Panc1 (cell line): ENCODE data around the gene CCR2.

ENCODE experiments used
- POLR2AphosphoS5 ChIP-seq: IDR thresholded peaks from 2 replicates; pipeline ENCODE4 v1.6.1; 2012; ENCODE audit warnings: mild to moderate bottlenecking, low read depth, low read length, moderate library complexity
- TF ChIP-seq, protein P1 (sequence below): fragments of 450-650 bp; IDR thresholded peaks from 2 replicates; pipeline ENCODE4 v1.5.1; 2017; ENCODE audit warnings: mild to moderate bottlenecking
- TF ChIP-seq, protein P2 (sequence below), 2 experiments: IDR thresholded peaks; 2 replicates each; pipeline ENCODE4 v1.6.1; 2011 to 2012; ENCODE audit warnings: low read depth in 2 of 2, control low read depth in 1 of 2, low read length in 1 of 2, mild to moderate bottlenecking in 1 of 2, moderate library complexity in 1 of 2; ENCODE audit not compliant: insufficient read depth in 1 of 2

DNA sequence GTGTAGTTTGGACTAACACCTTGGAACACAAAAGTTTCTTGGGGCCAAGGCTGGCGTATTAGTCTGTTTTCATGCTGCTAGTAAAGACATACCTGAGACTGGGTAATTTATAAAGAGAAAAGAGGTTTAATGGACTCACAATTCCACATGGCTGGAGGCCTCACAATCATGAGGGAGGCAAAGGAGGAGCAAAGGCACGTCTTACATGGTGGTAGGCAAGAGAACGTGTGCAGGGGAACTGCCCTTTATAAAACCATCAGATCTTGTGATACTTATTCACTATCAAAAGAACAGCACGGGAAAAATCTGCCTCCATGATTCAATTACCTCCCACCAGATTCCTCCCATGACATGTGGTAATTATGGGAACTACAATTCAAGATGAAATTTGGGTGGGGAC lies 9.4 kb upstream of the CCR2 start:
- TF ChIP-seq, protein P1, sequence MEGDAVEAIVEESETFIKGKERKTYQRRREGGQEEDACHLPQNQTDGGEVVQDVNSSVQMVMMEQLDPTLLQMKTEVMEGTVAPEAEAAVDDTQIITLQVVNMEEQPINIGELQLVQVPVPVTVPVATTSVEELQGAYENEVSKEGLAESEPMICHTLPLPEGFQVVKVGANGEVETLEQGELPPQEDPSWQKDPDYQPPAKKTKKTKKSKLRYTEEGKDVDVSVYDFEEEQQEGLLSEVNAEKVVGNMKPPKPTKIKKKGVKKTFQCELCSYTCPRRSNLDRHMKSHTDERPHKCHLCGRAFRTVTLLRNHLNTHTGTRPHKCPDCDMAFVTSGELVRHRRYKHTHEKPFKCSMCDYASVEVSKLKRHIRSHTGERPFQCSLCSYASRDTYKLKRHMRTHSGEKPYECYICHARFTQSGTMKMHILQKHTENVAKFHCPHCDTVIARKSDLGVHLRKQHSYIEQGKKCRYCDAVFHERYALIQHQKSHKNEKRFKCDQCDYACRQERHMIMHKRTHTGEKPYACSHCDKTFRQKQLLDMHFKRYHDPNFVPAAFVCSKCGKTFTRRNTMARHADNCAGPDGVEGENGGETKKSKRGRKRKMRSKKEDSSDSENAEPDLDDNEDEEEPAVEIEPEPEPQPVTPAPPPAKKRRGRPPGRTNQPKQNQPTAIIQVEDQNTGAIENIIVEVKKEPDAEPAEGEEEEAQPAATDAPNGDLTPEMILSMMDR: no peak
- TF ChIP-seq, protein P2, sequence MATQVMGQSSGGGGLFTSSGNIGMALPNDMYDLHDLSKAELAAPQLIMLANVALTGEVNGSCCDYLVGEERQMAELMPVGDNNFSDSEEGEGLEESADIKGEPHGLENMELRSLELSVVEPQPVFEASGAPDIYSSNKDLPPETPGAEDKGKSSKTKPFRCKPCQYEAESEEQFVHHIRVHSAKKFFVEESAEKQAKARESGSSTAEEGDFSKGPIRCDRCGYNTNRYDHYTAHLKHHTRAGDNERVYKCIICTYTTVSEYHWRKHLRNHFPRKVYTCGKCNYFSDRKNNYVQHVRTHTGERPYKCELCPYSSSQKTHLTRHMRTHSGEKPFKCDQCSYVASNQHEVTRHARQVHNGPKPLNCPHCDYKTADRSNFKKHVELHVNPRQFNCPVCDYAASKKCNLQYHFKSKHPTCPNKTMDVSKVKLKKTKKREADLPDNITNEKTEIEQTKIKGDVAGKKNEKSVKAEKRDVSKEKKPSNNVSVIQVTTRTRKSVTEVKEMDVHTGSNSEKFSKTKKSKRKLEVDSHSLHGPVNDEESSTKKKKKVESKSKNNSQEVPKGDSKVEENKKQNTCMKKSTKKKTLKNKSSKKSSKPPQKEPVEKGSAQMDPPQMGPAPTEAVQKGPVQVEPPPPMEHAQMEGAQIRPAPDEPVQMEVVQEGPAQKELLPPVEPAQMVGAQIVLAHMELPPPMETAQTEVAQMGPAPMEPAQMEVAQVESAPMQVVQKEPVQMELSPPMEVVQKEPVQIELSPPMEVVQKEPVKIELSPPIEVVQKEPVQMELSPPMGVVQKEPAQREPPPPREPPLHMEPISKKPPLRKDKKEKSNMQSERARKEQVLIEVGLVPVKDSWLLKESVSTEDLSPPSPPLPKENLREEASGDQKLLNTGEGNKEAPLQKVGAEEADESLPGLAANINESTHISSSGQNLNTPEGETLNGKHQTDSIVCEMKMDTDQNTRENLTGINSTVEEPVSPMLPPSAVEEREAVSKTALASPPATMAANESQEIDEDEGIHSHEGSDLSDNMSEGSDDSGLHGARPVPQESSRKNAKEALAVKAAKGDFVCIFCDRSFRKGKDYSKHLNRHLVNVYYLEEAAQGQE (IDR thresholded peaks at IDR 0.05; ENCODE audit: insufficient read depth in 1 of 2, low read depth in 2 of 2, low read length in 1 of 2): no peak
- TF ChIP-seq POLR2AphosphoS5: no peak
